ENCODE results near the gene PPTC7.

- TF ChIP-seq CREM (IDR thresholded peaks at IDR 0.05; ENCODE audit: low read depth) (no peak), MAX (IDR thresholded peaks at IDR 0.05; ENCODE audit: low read depth, low read length) (no peak), POLR2A (IDR thresholded peaks at IDR 0.05; ENCODE audit: low read depth, low read length) (no peak), STAT3 (IDR thresholded peaks at IDR 0.05; ENCODE audit: low read depth, low read length) (no peak), POLR2AphosphoS5 (IDR thresholded peaks at IDR 0.05; ENCODE audit: low read length) (no peak), PAX8 (IDR thresholded peaks at IDR 0.05) (no peak), CTCF (IDR thresholded peaks at IDR 0.05 in 2 of 3, conservative IDR thresholded peaks at IDR 0.05 in 1 of 3; ENCODE audit: control insufficient read depth in 2 of 3, extremely low read depth in 1 of 3, insufficient read depth in 1 of 3, low read depth in 3 of 3, low read length in 3 of 3) (no peak), USF2 (IDR thresholded peaks at IDR 0.05; ENCODE audit: borderline replicate concordance, low read depth, low read length) (no peak), USF1 (IDR thresholded peaks at IDR 0.05; ENCODE audit: borderline replicate concordance, extremely low read length, insufficient read depth, low read depth, low read length) (no peak), CHD4 (IDR thresholded peaks at IDR 0.05) (no peak), SREBF1 (IDR thresholded peaks at IDR 0.05; ENCODE audit: low read length) (no peak)
These were observed 37.3 kb downstream of the PPTC7 start for GRCh38 chr12:110545812-110546211.

All from GM12878 (cell line).